GM18867 (cell line): ENCODE data around the gene FGD5.
A peak's percentile ranks its signal among the peaks of the same experiment; 100 is the strongest.

Experiments
- ATAC-seq: cut with Tn5 transposase; IDR thresholded peaks from one replicate; pipeline ENCODE4 v1.9.1; 2021; ENCODE audit warnings: mild to moderate bottlenecking, moderate library complexity; ENCODE audit not compliant: unreplicated experiment

Gene FGD5

DNA sequence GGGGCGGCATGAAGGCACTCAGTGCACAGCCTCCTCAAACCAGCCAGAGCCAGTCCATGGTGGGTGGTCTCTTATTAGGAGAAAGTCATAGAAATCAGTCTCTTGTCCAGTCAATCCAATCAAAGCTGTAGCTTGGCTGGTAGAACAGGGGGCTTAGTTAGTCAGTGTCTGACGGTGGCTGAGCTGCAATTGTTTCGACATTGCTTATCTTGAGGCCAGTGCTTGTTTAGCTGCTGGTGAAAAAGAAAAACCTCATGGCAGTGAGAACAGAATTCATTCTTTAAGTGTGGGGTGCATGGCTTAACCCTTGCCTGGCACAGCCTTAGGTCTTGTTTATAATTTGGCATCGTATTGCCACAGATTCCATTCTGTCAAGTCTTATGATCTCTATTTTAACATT is 53.9 kb downstream of the FGD5 start:
- no peak for ATAC-seq

DNA sequence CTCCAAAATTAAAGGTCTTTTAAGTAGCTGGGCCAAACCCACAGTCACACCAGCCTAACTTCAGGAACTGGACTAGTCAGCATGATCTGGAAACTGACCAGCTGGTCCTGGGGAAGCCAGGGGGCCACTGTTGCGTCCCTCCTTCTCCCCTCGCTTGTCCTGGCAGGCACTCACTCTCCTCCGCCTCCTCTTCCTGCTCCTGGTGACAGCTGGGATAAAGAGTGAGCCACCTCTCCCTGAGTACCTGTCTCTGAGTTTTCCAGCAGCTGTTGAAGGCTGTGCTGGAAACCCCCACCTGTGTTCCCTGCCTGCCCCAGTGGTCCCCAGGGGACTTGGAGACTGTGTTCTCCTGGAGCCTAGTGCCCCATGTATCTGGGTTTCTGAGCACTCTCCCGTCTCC is 56.0 kb downstream of the FGD5 start:
- no peak for ATAC-seq

- no peak for ATAC-seq
These were observed 56.8 kb downstream of the FGD5 start for GRCh38 chr3:14875411-14876175.

DNA sequence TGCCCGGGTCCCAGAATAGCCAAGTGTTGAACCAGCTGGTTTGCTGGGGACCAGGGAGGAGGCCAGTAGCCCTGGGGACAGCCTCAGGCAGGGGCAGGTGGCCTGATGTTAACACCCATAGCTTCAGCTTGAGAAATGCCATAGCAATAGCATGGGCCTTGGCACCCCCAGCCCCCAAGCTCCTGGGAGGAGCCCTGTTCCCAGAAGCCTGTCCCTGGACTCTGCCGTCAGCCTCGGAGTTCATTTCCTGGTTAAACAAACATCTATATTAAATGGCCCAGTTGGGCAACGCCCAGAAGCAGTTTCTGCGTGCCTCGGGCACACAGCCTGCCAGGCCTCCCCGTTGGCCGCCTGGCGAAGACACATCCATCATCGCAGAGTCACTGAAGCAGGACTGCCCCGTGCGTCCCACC is 58.2 kb downstream of the FGD5 start:
- ATAC-seq: no peak

DNA sequence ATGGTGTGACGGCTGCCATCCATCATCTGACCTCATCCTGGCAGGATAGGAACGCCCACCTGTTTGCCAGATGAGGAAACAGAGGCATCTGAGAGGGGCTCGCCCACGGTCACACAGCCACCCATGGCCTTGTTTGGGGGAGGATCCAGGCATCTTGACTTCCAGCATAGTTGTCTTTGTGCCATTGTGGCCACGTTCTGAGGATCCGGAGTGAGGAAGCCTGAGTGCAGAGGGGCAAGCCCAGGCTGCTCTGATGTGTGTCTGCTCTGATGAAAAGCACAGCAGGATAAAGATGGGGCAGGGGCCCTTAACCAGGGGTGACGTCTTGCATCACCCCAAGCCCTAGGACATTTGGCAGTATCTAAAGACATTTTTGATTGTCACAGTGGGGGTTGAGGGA is 58.7 kb downstream of the FGD5 start:
- ATAC-seq: no peak

DNA sequence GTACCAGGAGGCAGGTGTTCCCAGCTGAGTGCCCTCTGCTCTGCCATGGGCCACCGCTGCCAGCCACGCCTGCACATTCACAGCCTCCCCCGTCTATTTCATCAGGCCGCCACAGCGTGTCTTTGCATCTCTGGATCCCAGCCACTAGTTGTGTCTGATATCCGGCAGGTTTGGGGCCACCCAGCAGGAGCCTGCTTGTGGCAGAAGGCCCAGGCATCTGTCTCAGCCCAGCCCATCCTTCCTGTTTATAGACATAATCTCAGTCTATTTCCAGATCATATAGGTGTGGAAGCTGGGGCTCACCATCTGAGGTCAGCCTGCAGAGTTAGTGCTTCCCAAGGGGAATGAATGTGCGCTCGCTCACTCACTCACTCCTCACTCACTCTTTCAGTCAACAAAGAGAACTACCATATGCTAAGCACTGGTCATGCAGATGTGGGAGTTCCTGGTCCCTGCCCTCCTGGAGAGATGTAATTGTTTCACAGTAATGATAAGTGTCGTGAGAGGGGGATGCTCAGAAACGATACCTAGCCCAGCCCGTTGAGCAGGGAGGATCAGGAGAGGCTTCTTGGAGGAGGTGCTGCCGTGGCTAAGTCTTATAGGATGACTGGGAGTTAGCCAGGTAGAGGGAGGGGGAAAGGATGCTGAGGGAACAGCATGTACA is 60.6 kb downstream of the FGD5 start:
- ATAC-seq: no peak

DNA sequence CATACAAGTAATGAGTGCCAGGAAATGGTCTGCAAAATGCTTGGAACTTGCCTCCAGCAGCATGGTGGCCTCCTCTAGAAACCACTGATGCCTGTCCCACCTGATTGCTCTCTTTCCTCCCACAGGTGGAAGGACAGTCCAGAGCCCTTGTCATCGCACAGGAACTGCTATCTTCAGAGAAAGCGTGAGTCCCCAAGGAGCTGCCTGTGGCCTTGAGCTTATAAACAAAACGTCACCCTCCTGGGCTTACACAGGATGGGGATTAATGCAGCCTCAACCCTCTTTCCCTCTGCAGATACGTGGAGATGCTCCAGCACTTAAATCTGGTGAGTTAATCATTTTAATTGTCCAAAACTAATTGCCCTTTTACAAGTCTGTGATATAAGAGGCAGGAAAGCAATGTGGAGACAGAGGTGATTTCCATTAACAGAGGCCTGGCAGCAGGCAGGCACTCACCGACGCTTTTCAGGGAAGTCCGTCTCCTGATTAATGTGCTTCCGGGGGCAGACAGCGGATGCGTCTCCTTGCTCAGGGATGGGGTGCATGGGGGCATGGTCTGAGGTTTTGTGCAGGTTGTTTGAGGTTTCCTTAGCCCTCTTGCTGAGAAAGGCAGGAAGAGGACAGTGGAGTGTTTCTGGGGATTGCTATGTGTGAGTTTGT is 61.8 kb downstream of the FGD5 start:
- ATAC-seq: no peak

DNA sequence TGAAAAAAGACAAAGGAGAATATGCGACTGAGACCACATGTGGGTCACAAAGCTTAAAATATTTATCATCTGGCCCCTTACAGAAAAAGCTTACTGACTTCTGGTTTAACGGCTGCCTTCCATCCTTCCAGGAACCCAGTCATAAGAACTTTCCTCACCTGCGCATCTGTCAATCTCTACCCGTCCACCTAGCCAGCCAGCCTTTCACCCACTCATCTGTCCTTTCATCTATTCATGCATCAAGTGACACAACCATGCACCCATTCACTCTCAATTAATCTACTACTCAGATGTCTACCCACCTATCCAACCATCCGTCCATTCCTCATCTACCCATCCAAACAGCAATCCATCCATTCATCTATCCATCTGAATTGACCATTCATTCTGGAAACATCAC is 64.5 kb downstream of the FGD5 start:
- ATAC-seq: no peak

- ATAC-seq: no peak
These were observed 65.9 kb downstream of the FGD5 start for GRCh38 chr3:14884665-14885064.

GRCh38 chr3:14885307-14885706 is 66.5 kb downstream of the FGD5 start:
- ATAC-seq: no peak

- no peak for ATAC-seq
These were observed 67.3 kb downstream of the FGD5 start for GRCh38 chr3:14886101-14886500.

DNA sequence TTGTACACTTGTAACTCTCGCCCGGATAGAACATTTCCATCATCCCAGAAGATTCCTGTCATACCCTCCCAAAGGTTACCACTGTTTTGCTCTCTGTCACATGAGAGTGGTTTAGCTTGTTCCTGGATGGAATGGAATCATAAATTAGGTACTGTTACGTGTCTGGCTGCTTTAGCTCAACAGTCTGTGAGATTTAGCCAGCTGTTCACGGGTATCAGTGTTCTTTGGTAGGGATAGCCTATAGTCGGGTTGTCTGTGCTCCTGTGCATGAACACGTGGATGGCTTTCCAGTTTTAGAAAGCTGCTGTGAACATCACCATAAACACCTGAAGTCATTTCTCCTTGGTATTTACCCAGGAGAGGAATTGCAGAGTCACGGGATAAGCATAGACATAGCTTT is 70.4 kb downstream of the FGD5 start:
- no peak for ATAC-seq

- no peak for ATAC-seq
These were observed 71.2 kb downstream of the FGD5 start for GRCh38 chr3:14889943-14890342.

DNA sequence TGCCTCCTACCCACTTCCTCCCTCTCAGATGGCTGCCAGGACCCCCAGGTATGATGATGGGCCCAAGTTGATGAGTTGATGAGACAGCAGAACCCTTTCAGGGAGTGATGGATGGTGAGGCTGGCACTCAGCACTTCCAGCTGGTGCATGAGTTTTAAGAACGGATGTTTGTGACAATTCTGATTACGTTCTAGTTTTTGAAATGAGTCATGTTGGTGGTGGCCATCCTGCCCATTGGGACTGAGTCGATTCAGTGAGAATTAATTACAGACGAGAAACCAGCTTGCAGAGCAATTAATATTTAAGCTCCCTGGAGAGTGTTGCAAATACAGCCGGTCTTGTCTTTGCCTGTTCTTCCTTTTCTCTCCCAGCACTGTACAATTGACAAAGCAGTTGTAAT is 71.7 kb downstream of the FGD5 start:
- peak; percentile 58 for ATAC-seq

GRCh38 chr3:14891135-14892132 is 72.7 kb downstream of the FGD5 start:
- peak; percentile 19 for ATAC-seq

DNA sequence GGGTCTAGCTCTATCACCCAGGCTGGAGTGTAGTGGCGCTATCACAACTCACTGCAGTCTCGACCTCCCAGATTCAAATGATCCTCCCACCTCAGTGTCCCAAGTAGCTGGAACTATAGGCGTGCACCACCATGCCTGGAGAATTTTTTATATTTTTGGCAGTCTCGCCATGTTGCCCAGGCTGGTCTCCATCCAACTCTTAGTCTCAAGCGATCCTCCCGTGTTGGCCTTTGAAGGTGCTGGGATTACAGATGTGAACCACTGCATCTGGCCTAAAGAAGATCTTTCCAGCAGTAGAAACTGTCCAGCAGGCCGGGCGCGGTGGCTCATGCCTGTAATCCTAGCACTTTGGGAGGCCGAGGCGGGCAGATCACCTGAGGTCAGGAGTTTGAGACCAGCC is 73.5 kb downstream of the FGD5 start:
- no peak for ATAC-seq

- no peak for ATAC-seq
These were observed 75.3 kb downstream of the FGD5 start for GRCh38 chr3:14894085-14894484.

GRCh38 chr3:14897266-14897665 is 78.5 kb downstream of the FGD5 start:
- no peak for ATAC-seq

DNA sequence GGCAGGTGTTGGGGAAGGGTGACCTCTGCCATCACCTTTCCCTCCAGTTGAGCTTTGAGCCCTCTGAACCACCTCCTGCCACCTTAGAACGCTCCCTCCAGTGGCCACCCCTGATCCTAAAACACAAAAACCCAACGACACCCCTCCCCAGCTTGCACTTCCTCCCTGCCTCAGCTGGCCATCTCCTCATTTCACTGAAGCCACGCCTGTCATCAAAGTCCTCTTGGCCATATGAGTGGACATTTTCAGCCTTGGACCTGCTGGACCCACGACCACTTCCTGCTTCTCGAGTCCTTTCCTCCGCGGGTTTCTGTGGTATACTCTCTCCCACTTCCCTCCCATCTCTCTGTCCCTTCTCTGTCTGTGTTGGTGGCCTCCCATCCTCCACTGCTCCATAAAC is 80.2 kb downstream of the FGD5 start:
- no peak for ATAC-seq

- no peak for ATAC-seq
These were observed 81.3 kb downstream of the FGD5 start for GRCh38 chr3:14899993-14900618.
